Neural progenitor cell (in vitro differentiated cells): ENCODE measurements around the gene GYPA. TPM values are rescaled to one million over a fixed set of nuclear protein-coding genes. Genes with fewer than 3 reads are reported as not detected.
"Not testable (repeated sequence)": the region's sequence is repeated elsewhere in the genome, so short reads cannot be mapped to it uniquely, and the experiment has no call there.

Experiments used
- DNase-seq: peaks from one replicate; pipeline ENCODE4 v3.0.0-alpha.2; 2016; ENCODE audit warnings: low spot score
- H2AFZ ChIP-seq: fragments of 200-600 bp; sonication (generic); replicated peaks from 2 replicates; pipeline ENCODE4 v1.6.1; 2016; ENCODE audit warnings: antibody characterized with exemption
- H3F3A ChIP-seq: fragments of 200-600 bp; sonication (generic); 2 replicates; pipeline ENCODE4 v1.6.1; 2016; ENCODE audit warnings: antibody characterized with exemption, low read depth
- H3K27ac ChIP-seq: fragments of 200-600 bp; sonication (generic); 2 replicates; pipeline ENCODE4 v1.5.1; 2016; ENCODE audit warnings: mild to moderate bottlenecking
- H3K27me3 ChIP-seq: fragments of 200-600 bp; sonication (generic); 2 replicates; pipeline ENCODE4 v1.6.1; 2016; ENCODE audit warnings: mild to moderate bottlenecking, moderate library complexity
- H3K36me3 ChIP-seq: fragments of 200-600 bp; sonication (generic); 2 replicates; pipeline ENCODE4 v1.5.1; 2016
- H3K4me1 ChIP-seq: fragments of 200-600 bp; sonication (generic); 2 replicates; pipeline ENCODE4 v1.6.1; 2016; ENCODE audit warnings: mixed run types
- H3K4me2 ChIP-seq: fragments of 200-600 bp; sonication (generic); 2 replicates; pipeline ENCODE4 v1.6.1; 2016
- H3K4me3 ChIP-seq: fragments of 200-600 bp; sonication (generic); 2 replicates; pipeline ENCODE4 v1.5.1; 2016
- H3K79me2 ChIP-seq: fragments of 200-600 bp; sonication (generic); 2 replicates; pipeline ENCODE4 v1.6.1; 2016; ENCODE audit warnings: low read depth
- H3K9ac ChIP-seq: fragments of 200-600 bp; sonication (generic); 2 replicates; pipeline ENCODE4 v1.6.1; 2016
- H3K9me3 ChIP-seq: fragments of 200-600 bp; sonication (generic); 2 replicates; pipeline ENCODE4 v1.5.1; 2016; ENCODE audit warnings: low read depth
- H4K20me1 ChIP-seq: fragments of 200-600 bp; sonication (generic); 2 replicates; pipeline ENCODE4 v1.6.1; 2016; ENCODE audit warnings: low read depth
- H3K27ac Mint-ChIP-seq: 3 replicates; pipeline ENCODE4 v1.8.0; 2021; ENCODE audit warnings: mixed read lengths
- H3K27me3 Mint-ChIP-seq: 2 replicates; pipeline ENCODE4 v1.8.0; 2022; ENCODE audit warnings: low read depth, mild to moderate bottlenecking, inconsistent platforms, moderate library complexity, mixed read lengths; ENCODE audit not compliant: insufficient read depth
- H3K36me3 Mint-ChIP-seq: 3 replicates; pipeline ENCODE4 v1.8.0; 2021; ENCODE audit warnings: mixed read lengths
- H3K4me1 Mint-ChIP-seq: 3 replicates; pipeline ENCODE4 v1.8.0; 2021; ENCODE audit warnings: mixed read lengths
- H3K4me3 Mint-ChIP-seq: 3 replicates; pipeline ENCODE4 v1.8.0; 2021; ENCODE audit warnings: mild to moderate bottlenecking, moderate library complexity, mixed read lengths
- H3K9me3 Mint-ChIP-seq: 3 replicates; pipeline ENCODE4 v1.8.0; 2020; ENCODE audit warnings: mixed read lengths
- total RNA-seq: library from RNA; depleted of rRNA; stranded (reverse); fragments of >200 nt; gene quantifications from 2 replicates; pipeline ENCODE4 v1.2.3, GENCODE V29; 2015; ENCODE audit warnings: low replicate concordance

GYPA gene
- total RNA-seq, 1 donor from 2014 or later = not detected

DNA sequence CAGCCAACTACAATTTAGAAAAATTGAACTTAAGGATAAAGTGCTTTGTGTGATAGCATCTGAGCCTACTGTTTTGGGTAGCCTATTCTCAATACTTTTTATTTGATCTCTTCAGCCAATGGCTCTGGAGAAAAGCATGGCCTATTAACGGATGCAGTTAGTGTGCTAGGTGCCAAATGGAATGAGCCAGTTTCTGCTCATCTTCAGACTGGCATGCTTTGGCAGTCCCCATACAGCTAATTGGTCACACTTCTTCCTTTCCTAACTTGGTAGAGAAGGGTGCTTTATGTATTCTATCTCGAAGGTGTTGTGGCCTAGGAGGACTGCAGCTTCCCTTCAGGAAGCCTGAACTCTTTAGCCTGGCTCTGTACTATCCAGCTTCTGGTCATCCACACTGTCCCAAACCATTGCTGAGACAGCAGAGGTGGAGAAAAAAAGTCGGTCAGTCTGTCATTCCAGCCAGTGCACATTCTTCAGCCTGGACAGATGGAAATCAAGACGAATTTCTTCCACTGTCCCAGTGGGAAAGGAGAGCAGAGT lies 11.1 kb downstream of the GYPA start:
- H3K79me2 ChIP-seq, H3K36me3 ChIP-seq, H3K27ac ChIP-seq, H3K4me3 ChIP-seq, H3K4me1 ChIP-seq, H3F3A ChIP-seq, H3K9me3 Mint-ChIP-seq, H3K27me3 ChIP-seq, H3K9me3 ChIP-seq, H3K4me2 ChIP-seq, H3K27ac Mint-ChIP-seq, DNase-seq, H3K9ac ChIP-seq, H3K27me3 Mint-ChIP-seq, H4K20me1 ChIP-seq, H2AFZ ChIP-seq, H3K36me3 Mint-ChIP-seq, H3K4me1 Mint-ChIP-seq, H3K4me3 Mint-ChIP-seq: not testable (repeated sequence)

GRCh38 chr4:144128709-144129320 lies 11.7 kb downstream of the GYPA start:
- H3K4me1 Mint-ChIP-seq, H3K79me2 ChIP-seq, H3K27me3 Mint-ChIP-seq, H3K27ac Mint-ChIP-seq, H3K4me1 ChIP-seq, H3K36me3 Mint-ChIP-seq, H3K4me2 ChIP-seq, H3K9me3 ChIP-seq, H4K20me1 ChIP-seq, H3F3A ChIP-seq, H3K27ac ChIP-seq, H3K9ac ChIP-seq, H3K27me3 ChIP-seq, DNase-seq, H3K4me3 ChIP-seq, H3K4me3 Mint-ChIP-seq, H3K36me3 ChIP-seq, H2AFZ ChIP-seq, H3K9me3 Mint-ChIP-seq: not testable (repeated sequence)

- not testable (repeated sequence) for H3K27ac ChIP-seq, H3K36me3 Mint-ChIP-seq, H3K4me1 Mint-ChIP-seq, H4K20me1 ChIP-seq, H3F3A ChIP-seq, H3K79me2 ChIP-seq, H3K27me3 Mint-ChIP-seq, H2AFZ ChIP-seq, H3K4me3 Mint-ChIP-seq, H3K4me1 ChIP-seq, DNase-seq, H3K36me3 ChIP-seq, H3K9me3 Mint-ChIP-seq, H3K4me3 ChIP-seq, H3K9ac ChIP-seq, H3K4me2 ChIP-seq, H3K27ac Mint-ChIP-seq, H3K27me3 ChIP-seq, H3K9me3 ChIP-seq
These were observed 15.4 kb downstream of the GYPA start for GRCh38 chr4:144125109-144125508.

DNA sequence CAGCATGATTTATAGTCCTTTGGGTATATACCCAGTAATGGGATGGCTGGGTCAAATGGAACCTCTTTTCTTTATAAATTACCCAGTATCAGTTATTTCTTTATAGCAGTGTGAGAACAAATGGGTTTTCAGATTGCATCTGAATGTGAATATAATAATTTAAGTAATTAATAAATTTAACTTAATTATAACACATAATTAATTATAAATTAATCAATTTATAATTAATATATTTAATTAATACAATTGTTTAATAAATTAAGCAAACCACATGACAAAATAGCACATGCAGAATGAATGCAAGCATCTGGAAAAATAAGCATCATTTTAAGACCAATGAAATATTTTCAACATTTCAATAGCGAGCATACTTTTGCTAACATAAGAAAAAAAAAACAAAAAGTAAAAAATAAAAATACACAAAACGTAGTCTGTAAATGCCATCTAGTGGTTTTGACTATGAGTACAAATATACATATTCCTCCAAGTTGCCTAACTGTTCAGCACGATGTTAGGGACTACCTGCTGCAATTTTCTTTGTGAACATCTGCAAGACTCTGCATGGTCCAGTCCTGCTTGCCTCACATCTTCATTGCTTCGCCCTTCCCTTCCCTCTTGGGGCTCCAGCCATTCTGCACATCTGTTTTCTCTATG lies 16.4 kb downstream of the GYPA start:
- H3K4me3 Mint-ChIP-seq, H2AFZ ChIP-seq, DNase-seq, H3K27ac ChIP-seq, H3K4me3 ChIP-seq, H4K20me1 ChIP-seq, H3K36me3 Mint-ChIP-seq, H3F3A ChIP-seq, H3K27ac Mint-ChIP-seq, H3K27me3 ChIP-seq, H3K9me3 ChIP-seq, H3K9ac ChIP-seq, H3K4me1 Mint-ChIP-seq, H3K9me3 Mint-ChIP-seq, H3K27me3 Mint-ChIP-seq, H3K4me1 ChIP-seq, H3K4me2 ChIP-seq, H3K36me3 ChIP-seq, H3K79me2 ChIP-seq: not testable (repeated sequence)

GRCh38 chr4:144123269-144123668 lies 17.2 kb downstream of the GYPA start:
- not testable (repeated sequence) for H3K4me1 Mint-ChIP-seq, H3K4me3 ChIP-seq, H3K4me3 Mint-ChIP-seq

GRCh38 chr4:144119752-144120151 lies 20.8 kb downstream of the GYPA start:
- H3K4me1 ChIP-seq, H3K36me3 ChIP-seq, H3K27ac Mint-ChIP-seq, H3K4me3 ChIP-seq, H3K9me3 ChIP-seq, H3K27me3 Mint-ChIP-seq, H3K4me3 Mint-ChIP-seq, H3K9me3 Mint-ChIP-seq, H3K27ac ChIP-seq, DNase-seq, H3K27me3 ChIP-seq, H2AFZ ChIP-seq, H3K9ac ChIP-seq, H3K36me3 Mint-ChIP-seq, H3F3A ChIP-seq, H3K4me1 Mint-ChIP-seq, H3K79me2 ChIP-seq, H4K20me1 ChIP-seq, H3K4me2 ChIP-seq: not testable (repeated sequence)

More at GRCh38 chr4:144123269-144123668, 17.2 kb downstream of the GYPA start:
- H3K4me1 ChIP-seq, H3K36me3 Mint-ChIP-seq, H3F3A ChIP-seq, H3K27ac ChIP-seq, H3K9me3 Mint-ChIP-seq, H3K36me3 ChIP-seq, H3K27me3 ChIP-seq, H2AFZ ChIP-seq, H3K27ac Mint-ChIP-seq, H4K20me1 ChIP-seq, DNase-seq, H3K4me2 ChIP-seq, H3K27me3 Mint-ChIP-seq, H3K9me3 ChIP-seq, H3K79me2 ChIP-seq, H3K9ac ChIP-seq: not testable (repeated sequence)
